ENCODE data around the gene COA4.

GRCh38 chr11:73889536-73889935, 12.9 kb upstream of the COA4 start:
- TF ChIP-seq CTCF (conservative IDR thresholded peaks at IDR 0.05) (no peak), EZH2 (IDR thresholded peaks at IDR 0.05; ENCODE audit: low read depth) (no peak)

Measured in PC-9 (cell line).